Keratinocyte (primary cell): ENCODE data around the gene OR2A25.

Experiments
- EZH2 ChIP-seq: IDR thresholded peaks from one replicate; pipeline ENCODE4 v1.6.1; 2012; ENCODE audit warnings: inconsistent platforms, mild to moderate bottlenecking, low read length, moderate library complexity
- TF ChIP-seq, protein P1 (sequence below), 3 experiments: IDR thresholded peaks in 1 of 3; conservative IDR thresholded peaks in 1 of 3; optimal IDR thresholded peaks in 1 of 3; 2 replicates in 2 of 3; 3 replicates in 1 of 3; pipeline versions ENCODE3 to v1.5.1; 2011; ENCODE audit warnings: low read length in 3 of 3, mild to moderate bottlenecking in 3 of 3, moderate library complexity in 2 of 3, control low read depth in 1 of 3, inconsistent platforms in 1 of 3; ENCODE audit not compliant: insufficient read depth in 2 of 3; ENCODE audit errors: extremely low read depth in 1 of 3

DNA sequence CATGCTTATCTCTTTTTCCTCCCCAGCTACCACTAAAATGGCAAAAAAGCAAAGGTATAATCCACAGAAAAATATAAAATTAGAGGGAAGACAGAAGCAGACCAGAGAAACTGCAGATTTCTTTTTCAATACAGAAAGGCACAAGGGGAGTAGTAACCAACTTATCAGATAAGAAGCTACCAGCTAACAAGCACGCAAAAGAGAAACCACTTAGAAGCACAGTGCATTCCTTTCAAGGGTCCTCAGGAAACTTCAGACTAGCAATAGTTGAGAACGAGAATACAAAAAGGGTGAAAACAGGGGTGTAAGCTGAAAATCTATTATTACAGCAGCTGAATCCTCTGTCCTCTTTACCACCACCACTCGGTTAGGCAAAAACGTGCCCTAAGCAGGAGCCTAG lies 30.7 kb upstream of the OR2A25 start:
- TF ChIP-seq EZH2: no peak
- TF ChIP-seq, protein P1, sequence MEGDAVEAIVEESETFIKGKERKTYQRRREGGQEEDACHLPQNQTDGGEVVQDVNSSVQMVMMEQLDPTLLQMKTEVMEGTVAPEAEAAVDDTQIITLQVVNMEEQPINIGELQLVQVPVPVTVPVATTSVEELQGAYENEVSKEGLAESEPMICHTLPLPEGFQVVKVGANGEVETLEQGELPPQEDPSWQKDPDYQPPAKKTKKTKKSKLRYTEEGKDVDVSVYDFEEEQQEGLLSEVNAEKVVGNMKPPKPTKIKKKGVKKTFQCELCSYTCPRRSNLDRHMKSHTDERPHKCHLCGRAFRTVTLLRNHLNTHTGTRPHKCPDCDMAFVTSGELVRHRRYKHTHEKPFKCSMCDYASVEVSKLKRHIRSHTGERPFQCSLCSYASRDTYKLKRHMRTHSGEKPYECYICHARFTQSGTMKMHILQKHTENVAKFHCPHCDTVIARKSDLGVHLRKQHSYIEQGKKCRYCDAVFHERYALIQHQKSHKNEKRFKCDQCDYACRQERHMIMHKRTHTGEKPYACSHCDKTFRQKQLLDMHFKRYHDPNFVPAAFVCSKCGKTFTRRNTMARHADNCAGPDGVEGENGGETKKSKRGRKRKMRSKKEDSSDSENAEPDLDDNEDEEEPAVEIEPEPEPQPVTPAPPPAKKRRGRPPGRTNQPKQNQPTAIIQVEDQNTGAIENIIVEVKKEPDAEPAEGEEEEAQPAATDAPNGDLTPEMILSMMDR (optimal IDR thresholded peaks at IDR 0.05 in 1 of 3, IDR thresholded peaks at IDR 0.05 in 1 of 3, conservative IDR thresholded peaks at IDR 0.05 in 1 of 3; ENCODE audit: extremely low read depth in 1 of 3, insufficient read depth in 2 of 3, low read length in 3 of 3): no peak
